GM12873 (cell line): ENCODE measurements around the gene COL25A1.
A peak's percentile ranks its signal among the peaks of the same experiment; 100 is the strongest.

Experiments
- TF ChIP-seq, protein P1 (sequence below): IDR thresholded peaks from 2 replicates; pipeline ENCODE4 v1.5.1; 2012; ENCODE audit warnings: low read depth, mild to moderate bottlenecking, moderate library complexity, low read length, control low read depth; ENCODE audit not compliant: insufficient read depth; ENCODE audit errors: missing control alignments

Gene COL25A1

DNA sequence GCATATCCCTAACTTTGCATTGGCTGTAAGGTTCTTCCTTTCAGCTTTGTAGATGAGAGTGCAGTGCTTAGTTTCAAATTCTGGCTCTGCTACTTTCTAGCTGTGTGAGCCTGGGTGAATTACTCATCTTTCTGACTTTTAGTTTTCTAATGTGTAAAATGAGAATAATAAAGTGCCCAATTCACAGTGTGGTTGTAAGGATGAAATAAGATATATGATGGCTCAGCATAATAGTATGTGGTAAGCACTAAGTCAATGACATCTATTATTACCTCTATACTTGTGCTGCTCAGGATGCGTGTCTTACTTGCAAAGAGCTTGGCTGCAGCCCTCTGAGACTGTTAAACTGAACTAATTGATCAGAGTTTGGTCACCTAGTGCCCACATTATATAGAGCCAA, 509.0 kb downstream of the COL25A1 start:
- TF ChIP-seq, protein P1, sequence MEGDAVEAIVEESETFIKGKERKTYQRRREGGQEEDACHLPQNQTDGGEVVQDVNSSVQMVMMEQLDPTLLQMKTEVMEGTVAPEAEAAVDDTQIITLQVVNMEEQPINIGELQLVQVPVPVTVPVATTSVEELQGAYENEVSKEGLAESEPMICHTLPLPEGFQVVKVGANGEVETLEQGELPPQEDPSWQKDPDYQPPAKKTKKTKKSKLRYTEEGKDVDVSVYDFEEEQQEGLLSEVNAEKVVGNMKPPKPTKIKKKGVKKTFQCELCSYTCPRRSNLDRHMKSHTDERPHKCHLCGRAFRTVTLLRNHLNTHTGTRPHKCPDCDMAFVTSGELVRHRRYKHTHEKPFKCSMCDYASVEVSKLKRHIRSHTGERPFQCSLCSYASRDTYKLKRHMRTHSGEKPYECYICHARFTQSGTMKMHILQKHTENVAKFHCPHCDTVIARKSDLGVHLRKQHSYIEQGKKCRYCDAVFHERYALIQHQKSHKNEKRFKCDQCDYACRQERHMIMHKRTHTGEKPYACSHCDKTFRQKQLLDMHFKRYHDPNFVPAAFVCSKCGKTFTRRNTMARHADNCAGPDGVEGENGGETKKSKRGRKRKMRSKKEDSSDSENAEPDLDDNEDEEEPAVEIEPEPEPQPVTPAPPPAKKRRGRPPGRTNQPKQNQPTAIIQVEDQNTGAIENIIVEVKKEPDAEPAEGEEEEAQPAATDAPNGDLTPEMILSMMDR, result no peak

DNA sequence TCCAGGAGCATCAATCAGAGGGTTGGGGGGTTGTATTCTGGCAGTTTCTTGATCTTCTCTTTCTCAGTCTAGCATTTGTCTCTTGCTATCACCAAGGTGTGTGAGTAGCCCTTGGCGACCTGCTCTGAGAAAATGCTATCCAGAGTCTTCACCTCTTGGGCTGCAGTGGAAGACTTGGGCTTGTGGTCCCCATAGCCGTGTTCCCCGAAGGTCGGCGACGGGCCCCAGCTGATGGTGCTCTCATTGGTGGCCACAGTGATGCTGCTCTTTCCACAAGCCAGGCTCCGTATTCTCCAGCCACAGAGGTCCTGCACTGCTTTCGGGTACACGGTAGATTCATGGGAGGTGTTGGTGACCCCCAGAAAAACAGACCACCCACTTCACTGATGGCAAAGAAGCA, 513.7 kb downstream of the COL25A1 start:
- TF ChIP-seq, protein P1, result no peak

DNA sequence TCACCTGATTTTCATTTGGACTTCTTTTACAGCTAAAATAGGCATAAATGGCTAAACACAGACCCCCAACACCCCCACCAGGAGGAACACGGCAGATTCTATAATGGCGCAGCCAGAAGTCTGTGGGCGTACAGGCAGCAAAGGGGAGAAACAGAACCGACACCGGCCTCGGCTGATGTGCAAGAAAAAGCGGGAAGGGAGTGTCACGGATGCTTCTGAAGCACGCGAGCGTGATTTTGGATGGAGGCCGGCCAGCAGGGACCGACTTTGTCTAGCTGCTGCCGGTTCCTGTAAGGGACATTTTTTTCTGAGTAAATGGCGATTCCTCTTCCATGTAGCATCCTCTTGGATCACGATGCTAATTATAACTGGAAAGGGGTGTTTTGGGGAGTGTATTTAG, 514.7 kb downstream of the COL25A1 start:
- TF ChIP-seq, protein P1, result no peak

DNA sequence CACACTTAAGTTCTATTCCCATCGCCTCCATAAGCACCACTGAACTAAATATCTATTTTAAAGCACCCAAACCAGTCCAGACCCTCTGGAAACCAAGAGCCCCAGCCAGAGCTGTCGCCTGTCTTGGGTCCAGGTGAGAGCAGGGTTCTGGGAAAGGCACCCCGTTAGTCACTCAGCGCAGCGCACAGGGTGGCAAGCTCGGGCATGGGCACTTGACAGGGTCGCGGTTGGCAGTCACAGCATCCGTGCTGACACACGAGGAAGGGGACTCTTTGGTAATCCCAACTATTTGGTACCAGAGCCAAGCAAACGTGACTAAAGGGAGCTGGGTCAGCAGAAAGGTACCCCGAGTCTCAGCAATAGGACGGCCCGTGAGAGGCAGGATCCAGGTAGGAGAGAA, 515.4 kb downstream of the COL25A1 start:
- TF ChIP-seq, protein P1, result no peak

DNA sequence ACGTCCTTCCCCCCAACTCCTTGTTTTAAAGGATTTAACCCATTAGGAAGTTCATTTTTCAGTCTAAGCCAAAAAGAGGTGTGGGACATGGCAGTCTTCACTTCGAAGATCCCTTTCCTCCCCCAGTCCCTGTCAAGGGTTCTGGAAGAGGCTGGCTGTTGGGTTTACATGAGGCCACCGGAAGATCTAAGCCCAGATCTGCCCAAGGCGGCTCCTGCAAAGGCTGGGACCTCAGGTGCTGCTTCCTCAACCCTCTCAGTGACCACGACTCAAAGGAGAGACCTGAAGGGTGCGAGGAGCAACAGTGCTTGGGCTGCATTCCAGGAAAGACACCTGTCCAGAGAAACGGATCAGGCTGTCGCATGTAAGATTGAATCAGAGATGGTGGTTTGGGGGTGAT, 516.1 kb downstream of the COL25A1 start:
- TF ChIP-seq, protein P1, result no peak

DNA sequence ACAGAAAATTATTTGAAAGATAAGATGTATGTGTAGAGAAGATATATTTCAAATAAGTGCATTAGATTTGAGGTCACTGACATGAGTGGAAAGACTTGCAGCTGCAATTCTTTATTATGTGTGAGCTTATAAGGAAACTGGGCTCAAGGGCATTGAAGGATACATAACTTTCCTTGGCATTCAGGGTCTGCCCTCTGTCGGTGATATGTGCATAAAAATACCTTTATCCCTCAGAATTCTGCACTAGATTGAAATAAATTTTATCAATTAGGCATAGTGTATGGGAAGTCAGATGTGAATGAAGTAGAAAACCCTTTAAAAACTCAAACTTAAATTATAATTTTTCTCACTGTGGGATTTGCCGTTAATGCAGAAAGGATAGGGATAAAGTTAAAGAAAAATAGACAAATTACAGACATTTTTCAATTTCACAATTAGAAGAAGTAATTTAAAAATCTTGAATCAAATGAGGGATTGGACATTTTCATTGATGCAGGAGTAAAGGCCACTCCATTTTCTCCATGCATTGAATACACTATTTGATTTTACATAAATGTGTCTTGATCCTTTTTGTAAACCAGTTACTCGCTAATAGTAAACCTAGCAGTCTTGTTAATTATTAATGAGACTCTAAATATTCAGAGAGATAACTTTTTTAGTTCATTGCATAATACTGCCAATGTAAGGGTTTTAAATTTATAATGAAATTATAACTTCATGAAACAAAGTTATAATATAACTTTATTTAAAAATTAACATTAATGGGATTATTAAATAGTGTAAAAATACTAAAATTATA, 518.6 kb downstream of the COL25A1 start:
- TF ChIP-seq, protein P1, result peak; percentile 24

DNA sequence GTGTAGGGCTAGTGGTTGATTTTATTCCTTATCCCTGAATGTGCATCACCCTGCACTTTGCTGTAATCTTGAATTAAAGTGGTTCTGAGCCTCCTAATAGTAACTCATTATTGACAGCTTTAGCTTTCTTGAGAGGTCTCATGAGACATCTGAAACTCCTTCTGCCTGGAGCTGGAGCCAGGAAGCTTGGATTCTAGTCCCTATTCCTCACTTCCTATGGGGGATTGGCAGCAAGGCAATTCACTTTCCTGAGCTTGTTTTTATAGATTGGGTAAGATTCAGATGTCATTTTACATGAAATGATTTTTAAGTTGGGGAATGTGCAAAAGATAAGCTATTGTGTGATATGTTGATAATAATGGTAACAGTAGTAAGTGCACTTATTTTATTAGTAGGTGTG, 522.5 kb downstream of the COL25A1 start:
- TF ChIP-seq, protein P1, result no peak

DNA sequence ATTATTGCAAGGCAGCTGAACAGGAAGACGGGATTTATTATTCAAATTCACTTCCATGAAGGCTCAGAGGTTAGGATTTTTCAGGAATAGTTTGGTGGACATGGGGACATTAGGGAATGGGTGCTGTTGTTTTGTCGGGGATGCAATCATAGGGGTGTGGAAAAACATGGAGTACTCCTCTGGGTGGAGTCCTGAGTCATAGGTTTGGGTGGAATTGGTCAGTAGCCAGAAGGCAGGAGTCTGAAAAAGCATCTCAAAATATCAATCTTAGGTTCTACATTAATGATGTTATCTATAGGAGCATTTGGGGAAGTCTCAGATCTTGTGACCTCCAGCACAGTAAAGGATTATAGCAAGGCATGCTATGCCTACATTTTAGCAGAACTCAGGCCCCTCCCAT, 525.1 kb downstream of the COL25A1 start:
- TF ChIP-seq, protein P1, result no peak
